Measurements from ENCODE around the gene TAS2R39.

Gene TAS2R39

DNA sequence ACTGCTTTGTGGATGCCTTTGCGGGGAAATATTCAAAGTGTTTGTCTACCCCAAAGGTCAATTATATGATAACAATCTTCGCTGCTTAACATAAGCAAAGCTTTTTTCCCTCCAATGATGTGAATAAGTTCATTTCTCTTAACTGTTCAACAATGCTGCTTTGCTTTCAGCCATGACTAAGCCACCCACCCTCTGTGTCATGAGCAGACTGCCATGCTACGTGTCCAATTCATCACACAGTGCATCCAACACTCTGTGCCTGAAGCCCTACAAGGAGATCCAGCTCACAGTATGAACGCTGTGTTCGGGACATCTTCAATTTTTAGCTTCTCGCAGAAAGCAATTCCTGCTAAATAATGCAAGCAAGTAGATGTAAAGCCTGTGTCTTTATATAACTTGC is 32.9 kb downstream of the TAS2R39 start:
- no peak for DNase-seq (ENCODE audit: low spot score)

GRCh38 chr7:143216686-143217085 is 33.5 kb downstream of the TAS2R39 start:
- DNase-seq (ENCODE audit: low spot score) = no peak

GRCh38 chr7:143217806-143218205 is 34.6 kb downstream of the TAS2R39 start:
- no peak for DNase-seq (ENCODE audit: low spot score)

DNA sequence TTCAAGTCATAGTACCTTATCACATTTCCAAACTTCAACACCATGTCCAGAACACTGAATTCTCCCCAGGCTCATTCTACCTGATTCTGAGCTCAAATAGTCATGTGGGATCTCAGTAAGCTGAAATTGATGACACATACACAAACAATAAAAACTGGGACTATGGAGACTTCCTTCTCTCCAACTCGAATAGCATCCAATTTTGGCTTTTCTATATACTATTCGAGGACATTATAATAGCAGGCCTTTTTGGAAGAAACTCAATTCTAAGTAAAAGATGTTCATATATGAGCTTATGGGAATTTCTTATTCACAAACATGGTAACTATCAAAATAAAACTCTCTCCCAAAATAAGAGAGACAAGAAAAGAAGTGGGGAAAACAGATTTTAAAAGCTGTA is 38.1 kb downstream of the TAS2R39 start:
- DNase-seq (ENCODE audit: low spot score) = no peak

- DNase-seq (ENCODE audit: low spot score) = no peak
Observed at GRCh38 chr7:143221737-143222136, 38.5 kb downstream of the TAS2R39 start, which contains the start of gene TAS2R40. Gene TAS2R40 (plus strand): TSS chr7:143222037. CDS start chr7:143222079, 42 bp downstream.

DNA sequence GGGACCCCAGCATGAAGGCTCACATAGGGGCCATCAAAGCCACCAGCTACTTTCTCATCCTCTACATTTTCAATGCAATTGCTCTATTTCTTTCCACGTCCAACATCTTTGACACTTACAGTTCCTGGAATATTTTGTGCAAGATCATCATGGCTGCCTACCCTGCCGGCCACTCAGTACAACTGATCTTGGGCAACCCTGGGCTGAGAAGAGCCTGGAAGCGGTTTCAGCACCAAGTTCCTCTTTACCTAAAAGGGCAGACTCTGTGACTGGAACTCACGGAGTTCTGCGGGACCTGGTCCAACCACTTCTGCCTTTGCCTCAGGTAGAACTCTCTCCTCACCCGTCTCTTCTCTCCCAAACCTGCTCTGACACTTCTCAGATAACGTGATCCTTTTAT is 39.6 kb downstream of the TAS2R39 start:
- DNase-seq (ENCODE audit: low spot score) = no peak

DNA sequence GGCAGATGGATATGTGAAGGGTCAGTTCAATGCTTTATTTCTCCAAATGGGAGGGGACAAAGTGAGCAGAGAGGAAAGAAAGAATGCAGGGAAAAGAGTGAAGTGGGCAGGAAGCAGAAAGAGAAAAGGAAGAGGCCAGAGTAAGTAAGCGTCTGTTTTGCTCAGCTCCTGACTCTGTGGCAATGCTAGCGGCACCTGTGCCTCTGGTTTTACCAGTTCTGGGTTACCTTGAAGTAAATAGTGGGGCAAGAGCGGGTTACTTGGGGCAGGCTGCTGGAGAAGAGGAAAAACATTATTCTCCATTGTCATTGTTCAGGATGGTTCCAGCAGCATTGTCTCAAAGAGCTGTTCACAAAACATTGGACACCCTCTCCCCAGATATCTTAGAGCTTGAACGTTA is 40.6 kb downstream of the TAS2R39 start:
- no peak for DNase-seq (ENCODE audit: low spot score)

DNA sequence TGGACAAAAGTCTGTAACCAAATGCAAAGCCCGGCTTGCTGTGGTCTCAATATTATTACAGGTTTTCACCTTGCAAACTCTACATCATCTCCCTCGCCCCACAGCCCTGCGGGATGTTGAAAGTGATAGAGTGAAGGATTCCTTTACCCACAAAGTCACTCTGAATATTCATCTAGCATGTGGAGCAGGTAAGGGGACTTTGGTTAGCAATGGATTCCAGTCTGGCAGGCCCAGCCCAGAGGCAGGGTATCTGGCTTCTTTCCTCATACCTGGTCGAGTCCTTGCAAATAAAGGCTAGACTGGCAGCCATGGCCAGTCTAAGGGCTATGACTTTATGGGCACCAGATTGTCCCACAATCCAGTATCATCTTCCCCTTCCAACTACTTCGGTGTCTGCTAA is 41.8 kb downstream of the TAS2R39 start:
- DNase-seq (ENCODE audit: low spot score) = no peak

DNA sequence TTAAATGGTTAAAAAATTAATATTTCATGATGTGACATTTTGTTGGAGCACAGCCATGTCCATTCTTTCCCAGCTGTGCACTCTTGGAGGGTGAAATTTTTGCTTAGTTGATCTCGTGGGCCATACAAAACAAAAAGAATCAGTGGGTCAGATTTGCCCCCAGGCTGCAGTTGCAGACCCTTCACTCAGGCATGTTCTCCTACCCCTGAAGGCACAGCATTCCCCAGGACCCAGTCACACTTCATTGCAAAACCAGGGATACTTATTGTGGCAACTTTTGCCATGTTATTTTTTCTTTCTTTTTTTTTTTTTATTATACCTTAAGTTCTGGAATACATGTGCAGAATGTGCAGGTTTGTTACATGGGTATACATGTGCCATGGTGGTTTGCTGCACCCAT is 44.6 kb downstream of the TAS2R39 start:
- no peak for DNase-seq (ENCODE audit: low spot score)

DNA sequence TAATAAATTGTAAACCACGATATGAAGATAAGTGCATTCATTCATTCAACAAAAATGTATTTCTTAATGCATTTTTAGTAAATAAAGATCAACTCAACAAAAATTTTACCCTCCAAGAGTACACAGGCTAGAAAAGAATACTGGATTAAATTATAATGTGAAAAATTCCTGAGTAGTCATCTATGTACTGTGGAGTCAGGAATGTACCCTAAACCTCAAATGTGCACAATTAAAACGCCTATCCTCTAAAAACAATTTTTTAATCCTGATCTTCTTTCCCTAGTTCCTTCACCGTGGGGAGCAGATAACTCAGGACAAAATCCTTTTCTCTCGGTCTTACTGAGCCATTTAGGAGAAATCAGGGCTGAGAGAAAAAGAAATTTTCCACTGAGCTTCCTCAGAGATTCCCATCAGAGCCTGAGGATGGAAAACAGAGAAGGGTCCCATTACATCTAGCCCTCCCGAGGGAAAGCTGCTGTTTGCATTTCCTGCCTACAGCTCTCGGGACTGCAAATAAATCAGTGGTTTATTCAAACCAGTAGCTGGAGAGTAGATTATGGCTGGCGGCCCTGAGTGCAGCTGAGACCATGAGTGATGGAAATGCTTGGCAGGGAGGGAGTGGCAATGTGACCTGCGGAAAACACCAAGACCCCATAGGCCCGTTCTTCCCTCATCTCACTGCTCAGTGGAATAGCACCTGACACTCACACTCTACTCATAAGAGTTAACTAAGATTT is 46.0 kb downstream of the TAS2R39 start:
- peak; percentile 25 for DNase-seq (ENCODE audit: low spot score)

GRCh38 chr7:143230602-143231457 is 47.6 kb downstream of the TAS2R39 start:
- no peak for DNase-seq (ENCODE audit: low spot score)

Small RNA genes lying within 50 kb of the gene (small RNA-seq; reads per million reads assigned to genes)
- 0 reads per million in 2 experiments for gene AC073342.3
